Amniotic epithelial cell (primary cell): ENCODE measurements around the gene COG5.
A peak's percentile ranks its signal among the peaks of the same experiment; 100 is the strongest.

Experiments
- DNase-seq: peaks from one replicate; pipeline ENCODE4 v3.0.0-alpha.2; 2010; ENCODE audit warnings: low read depth

The COG5 gene

DNA sequence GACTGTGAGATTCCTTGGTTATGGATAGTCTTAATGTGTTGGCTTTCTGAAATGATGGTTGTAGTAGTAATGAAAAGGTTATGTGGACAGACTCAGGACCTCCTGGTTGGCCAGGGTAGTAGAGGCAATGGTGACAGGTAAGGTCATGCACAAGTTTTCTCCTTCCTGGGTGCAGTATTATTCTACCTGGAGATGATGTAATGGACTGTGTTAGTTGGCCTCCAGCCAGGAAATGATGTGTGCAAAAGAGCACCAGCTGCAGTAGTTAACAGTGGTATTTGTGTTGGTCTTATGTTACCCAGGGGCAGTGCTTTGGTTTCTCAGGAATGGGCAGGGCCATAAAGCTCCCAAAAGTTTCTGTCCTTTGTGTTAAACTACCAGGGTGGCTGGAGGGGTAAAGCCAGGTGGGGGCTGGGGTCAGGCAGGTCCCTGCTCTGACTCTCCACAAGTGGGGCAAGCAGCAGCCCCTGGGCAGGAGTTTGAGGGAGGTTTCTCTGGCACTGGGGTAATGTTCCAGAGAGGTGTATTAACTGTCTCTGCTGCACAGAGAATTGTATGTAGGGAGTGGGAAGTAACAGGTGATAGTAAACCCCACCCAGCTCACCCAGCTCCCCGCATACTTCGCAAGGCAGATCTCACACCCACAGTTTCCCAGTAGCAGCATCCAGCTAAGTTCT is 57.6 kb downstream of the COG5 start:
- DNase-seq: no peak

DNA sequence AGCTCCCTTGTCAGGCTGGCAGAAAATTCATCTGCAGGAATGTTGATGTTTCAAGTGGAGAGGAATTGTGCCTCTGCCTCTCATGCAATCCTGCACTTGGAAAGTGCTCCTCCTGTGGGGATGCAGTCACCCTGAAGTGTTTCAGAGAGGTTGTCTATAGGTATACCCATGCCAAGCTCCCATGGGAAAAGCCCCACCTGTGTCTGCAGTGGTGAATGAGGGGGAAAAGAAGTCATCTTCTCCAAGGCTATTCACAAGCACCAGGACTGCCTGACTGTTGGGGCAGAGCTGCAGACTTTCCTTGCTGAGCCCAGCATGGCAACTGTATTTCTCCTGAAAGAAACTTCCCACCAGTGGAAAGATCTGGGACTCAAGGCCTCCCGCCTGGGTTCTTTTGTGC is 58.4 kb downstream of the COG5 start:
- no peak for DNase-seq

- DNase-seq: no peak
These were observed 60.0 kb downstream of the COG5 start for GRCh38 chr7:107503687-107504086.

DNA sequence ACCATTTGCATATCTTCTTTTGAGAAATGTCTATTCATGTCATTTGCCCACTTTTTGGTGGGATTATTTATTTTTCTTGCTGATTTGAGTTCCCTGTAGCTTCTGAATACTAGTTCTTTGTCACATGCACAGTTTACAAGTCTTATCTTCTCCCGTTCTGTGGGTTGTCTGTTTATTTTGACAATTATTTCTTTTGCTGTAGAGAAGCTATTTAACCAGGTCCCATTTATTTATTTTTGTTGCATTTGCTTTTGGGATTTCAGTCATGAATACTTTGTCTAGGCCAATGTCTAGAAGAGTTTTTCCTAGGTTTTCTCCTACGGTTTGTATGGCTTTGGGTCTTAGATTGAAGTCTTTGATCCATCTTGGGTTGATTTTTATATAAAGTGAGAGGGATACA is 60.9 kb downstream of the COG5 start:
- DNase-seq: no peak

DNA sequence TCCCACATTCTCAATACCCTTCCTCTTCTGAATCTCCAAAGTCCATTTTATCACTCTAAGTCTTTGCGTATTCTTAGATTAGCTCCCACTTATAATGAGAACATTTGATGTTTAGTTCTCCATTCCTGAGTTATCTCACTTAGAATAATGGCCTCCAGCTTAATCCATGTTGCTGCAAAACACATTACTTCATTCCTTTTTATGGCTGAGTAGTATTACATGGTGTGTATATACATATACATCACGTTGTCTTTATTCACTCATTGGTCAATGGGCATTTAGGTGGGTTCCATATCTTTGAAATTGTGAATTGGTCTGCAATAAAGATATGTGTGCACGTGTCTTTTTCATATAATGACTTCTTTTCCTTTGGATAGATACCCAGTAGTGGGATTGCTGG is 61.6 kb downstream of the COG5 start:
- DNase-seq: peak; percentile 5

DNA sequence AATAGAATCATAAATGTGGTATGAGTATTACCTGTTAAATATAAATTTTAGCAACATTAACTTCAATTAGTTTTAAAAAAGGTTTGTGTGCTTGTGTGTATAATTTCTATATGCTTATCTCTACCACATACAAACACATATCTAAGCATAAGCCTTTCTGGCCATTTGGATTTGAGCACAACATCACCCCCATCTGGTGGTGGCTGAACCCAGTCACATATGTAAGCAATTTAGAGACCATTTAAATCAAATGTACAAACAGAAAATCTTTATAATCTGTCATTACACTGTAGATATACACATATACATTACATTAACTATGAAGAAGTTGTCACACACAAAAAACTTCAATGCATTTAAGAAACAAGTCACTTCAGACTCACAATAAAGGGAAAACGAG is 62.1 kb downstream of the COG5 start:
- peak; percentile 41 for DNase-seq

- DNase-seq: peak; percentile 10
These were observed 64.0 kb downstream of the COG5 start for GRCh38 chr7:107499731-107500130.

GRCh38 chr7:107495516-107495915 is 68.2 kb downstream of the COG5 start:
- no peak for DNase-seq

GRCh38 chr7:107494884-107495283 is 68.8 kb downstream of the COG5 start:
- no peak for DNase-seq

- no peak for DNase-seq
These were observed 69.4 kb downstream of the COG5 start for GRCh38 chr7:107494315-107494751.

DNA sequence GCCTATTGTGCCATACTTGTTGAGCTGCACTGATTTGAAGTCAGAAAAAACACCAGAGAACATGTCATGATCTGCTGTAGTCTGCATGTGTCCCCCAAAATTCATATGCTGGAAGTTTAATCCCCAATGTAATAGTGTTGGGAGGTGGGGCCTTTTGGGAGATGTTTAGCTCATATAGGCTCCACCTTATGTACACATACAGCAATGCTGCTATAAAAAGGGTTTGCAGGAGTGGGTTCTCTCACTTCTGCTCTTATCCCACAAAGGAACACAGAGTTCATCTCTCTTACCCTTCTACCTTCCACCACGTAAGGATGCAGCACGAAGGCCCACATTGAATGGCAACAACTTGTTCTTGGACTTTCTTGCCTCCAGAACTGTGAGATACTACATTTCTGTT is 70.8 kb downstream of the COG5 start:
- DNase-seq: no peak

DNA sequence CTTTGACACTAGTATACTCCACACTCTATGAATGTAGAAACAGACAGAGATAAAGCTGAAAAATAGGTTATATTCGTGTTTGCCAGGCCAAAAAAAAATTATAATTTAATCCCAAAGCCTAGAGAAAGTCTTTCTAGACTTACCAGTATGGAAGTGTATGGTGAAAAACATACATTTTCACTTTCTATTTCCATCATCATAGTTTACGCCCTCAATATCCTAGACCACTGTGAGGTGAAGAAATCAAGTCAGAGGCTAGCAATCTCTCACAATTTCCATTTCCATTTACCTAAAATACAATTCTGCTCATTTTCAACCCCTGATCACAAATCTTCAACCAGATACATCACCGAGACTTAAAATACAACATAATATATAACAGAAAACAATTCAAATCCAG is 77.7 kb downstream of the COG5 start:
- DNase-seq: no peak

- no peak for DNase-seq
These were observed 81.1 kb downstream of the COG5 start for GRCh38 chr7:107482571-107482970.

DNA sequence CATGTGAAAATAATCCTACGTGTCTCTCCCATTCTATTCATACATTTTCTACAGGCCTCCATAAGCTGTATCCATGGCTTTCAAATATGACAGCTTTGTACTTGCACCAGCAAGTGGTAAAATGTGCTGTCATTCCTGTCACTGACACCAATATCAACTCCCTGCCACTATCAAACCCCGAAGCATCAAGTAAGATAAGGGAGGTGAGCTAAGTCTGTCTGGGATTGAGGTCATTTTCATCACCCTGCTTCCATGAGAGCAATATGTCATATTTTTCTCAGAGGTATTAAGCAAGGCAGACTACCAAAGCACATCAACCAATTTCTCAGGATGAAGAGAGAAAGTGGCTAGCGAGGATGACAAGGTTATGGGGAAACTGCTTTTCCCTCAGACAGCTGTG is 82.8 kb downstream of the COG5 start:
- peak; percentile 3 for DNase-seq

- no peak for DNase-seq
These were observed 84.4 kb downstream of the COG5 start for GRCh38 chr7:107479303-107479702.

DNA sequence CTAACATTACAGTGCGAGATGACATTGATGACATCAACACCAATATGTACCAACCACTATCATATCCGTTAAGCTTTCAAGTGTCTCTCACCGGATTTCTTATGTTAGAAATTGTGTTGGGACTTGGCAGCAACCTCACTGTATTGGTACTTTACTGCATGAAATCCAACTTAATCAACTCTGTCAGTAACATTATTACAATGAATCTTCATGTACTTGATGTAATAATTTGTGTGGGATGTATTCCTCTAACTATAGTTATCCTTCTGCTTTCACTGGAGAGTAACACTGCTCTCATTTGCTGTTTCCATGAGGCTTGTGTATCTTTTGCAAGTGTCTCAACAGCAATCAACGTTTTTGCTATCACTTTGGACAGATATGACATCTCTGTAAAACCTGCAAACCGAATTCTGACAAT is 89.6 kb downstream of the COG5 start:
- DNase-seq: no peak

DNA sequence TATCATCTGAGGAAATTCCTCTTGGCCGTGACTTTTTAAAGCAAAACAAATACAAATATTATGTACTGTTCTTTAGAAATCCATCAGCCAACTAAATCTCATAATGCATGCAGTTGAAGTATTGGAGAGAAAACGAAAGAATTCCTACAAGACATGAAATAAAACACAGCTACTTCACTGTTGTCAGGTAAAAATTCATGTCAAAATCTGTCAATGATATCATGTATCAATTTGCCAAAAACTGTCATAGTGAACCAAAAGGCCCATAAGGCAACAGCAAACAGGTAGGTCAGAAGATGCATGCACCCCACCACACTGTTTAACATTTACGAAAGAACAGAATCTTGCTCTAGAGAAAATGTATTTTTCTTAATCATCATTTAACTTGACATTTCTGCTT is 91.6 kb downstream of the COG5 start:
- no peak for DNase-seq

GRCh38 chr7:107471292-107472070 is 92.2 kb downstream of the COG5 start:
- no peak for DNase-seq

DNA sequence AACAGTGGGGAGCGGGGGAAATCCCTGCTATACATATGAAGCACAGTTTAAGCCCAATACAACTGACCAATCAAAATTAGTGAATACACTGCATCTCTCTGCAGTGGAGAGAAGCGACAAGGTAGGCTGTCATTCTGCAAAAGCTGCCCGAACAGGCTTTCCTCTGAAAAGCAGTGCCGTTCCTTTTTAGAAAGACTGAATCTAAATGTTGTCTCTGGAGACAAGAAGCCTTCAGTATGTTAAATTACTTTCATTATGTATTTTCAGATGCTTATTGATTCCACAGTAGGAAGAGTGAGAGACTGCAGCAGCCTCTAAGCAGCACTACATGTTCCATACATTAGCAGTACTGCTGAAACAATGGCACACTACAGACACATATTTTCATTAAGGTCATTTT is 93.8 kb downstream of the COG5 start, which contains the start of gene GPR22:
Gene GPR22 (plus strand): TSS at position 129 of the 400 bp plus-strand sequence. CDS start 4,004 bp downstream, outside the sequence.
- DNase-seq: no peak

DNA sequence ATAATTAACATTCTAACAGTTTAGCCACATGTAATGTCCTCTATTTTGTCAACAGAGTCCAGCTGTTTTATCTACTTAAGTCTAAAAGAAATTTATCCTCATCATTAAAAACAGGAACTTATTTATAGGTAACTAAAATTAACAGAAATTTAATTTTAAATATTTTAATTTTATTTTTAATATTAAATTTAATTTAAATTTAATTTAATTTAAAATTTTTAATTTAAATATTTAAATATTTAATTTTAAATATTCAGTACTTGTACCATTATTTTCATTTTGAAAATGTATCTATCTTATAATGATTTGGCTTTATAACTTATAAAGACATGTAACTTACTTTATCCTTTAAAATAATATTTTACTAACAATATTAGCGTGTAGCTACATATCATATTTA is 94.9 kb downstream of the COG5 start:
- DNase-seq: no peak

DNA sequence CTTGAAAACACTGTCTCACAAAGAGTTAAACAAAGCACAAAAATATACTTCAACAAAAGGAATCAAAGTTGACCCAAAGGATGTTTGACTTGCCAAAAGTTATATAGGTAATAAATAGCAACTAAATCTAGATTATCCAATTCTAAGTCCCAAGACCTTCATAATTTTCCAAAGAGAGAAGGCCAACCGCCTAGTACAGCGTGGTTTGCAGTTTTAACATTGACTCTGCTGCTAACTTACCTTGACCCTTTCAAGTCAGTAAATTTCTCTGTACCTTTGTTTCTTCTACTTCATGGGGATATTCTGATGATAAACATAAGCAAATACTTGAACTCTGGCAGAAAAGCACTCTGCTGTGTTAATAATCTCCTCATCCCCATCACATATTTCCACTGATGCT is 95.7 kb downstream of the COG5 start:
- DNase-seq: no peak

GRCh38 chr7:107464666-107465226 is 99.0 kb downstream of the COG5 start:
- no peak for DNase-seq
